Liver (tissue), 9 donors: Measurements from ENCODE around the gene LEMD3. TPM values are rescaled to one million over a fixed set of nuclear protein-coding genes. Genes with fewer than 3 reads are reported as not detected.

ENCODE experiments used
- DNase-seq: peaks from one replicate; pipeline ENCODE4 v3.0.0-alpha.2; 2017; ENCODE audit warnings: low spot score
- H3K27ac ChIP-seq, 2 donors: one replicate each; pipeline ENCODE4 v1.7.0; 2013; ENCODE audit warnings: inconsistent platforms in 2 of 2, low read length in 2 of 2, control low read depth in 1 of 2, low read depth in 1 of 2, mild to moderate bottlenecking in 1 of 2
- H3K27me3 ChIP-seq, 4 donors: one replicate each; pipeline versions ENCODE4 v1.6.1 to v1.7.0; 2013; ENCODE audit warnings: low read length in 3 of 4, inconsistent platforms in 1 of 4, mild to moderate bottlenecking in 1 of 4, moderate library complexity in 1 of 4; ENCODE audit not compliant: control insufficient read depth in 4 of 4, insufficient read depth in 4 of 4
- H3K36me3 ChIP-seq, 4 donors: one replicate each; pipeline versions ENCODE4 v1.6.1 to v1.7.0; 2013; ENCODE audit warnings: low read length in 3 of 4, mild to moderate bottlenecking in 3 of 4, low read depth in 1 of 4, moderate library complexity in 1 of 4; ENCODE audit not compliant: control insufficient read depth in 4 of 4, insufficient read depth in 3 of 4
- H3K4me1 ChIP-seq, 4 donors: one replicate each; pipeline versions ENCODE4 v1.6.1 to v1.7.0; 2013; ENCODE audit warnings: low read length in 3 of 4, mild to moderate bottlenecking in 3 of 4, moderate library complexity in 1 of 4; ENCODE audit not compliant: control insufficient read depth in 4 of 4, insufficient read depth in 4 of 4
- H3K4me3 ChIP-seq, 3 donors: one replicate each; pipeline versions ENCODE4 v1.6.1 to v1.7.0; 2013; ENCODE audit warnings: low read length in 3 of 3, control low read depth in 1 of 3, low read depth in 1 of 3, mild to moderate bottlenecking in 1 of 3
- H3K9ac ChIP-seq, 2 donors: one replicate each; pipeline ENCODE4 v1.7.0; 2013; ENCODE audit warnings: low read length in 2 of 2, mild to moderate bottlenecking in 2 of 2, moderate library complexity in 2 of 2, control low read depth in 1 of 2, low read depth in 1 of 2
- H3K9me3 ChIP-seq, 4 donors: one replicate each; pipeline versions ENCODE4 v1.6.1 to v1.7.0; 2013; ENCODE audit warnings: low read length in 3 of 4; ENCODE audit not compliant: control insufficient read depth in 4 of 4
- EGR1 ChIP-seq, 2 donors: IDR thresholded peaks; 2 replicates each; pipeline ENCODE4 v1.6.1; 2016 to 2018; ENCODE audit warnings: antibody characterized with exemption in 2 of 2, low read depth in 2 of 2
- FOXA1 ChIP-seq: IDR thresholded peaks from 2 replicates; pipeline ENCODE4 v1.6.1; 2016; ENCODE audit warnings: antibody characterized with exemption
- FOXA2 ChIP-seq: IDR thresholded peaks from 2 replicates; pipeline ENCODE4 v1.6.1; 2016; ENCODE audit warnings: antibody characterized with exemption
- GABPA ChIP-seq, 2 donors: IDR thresholded peaks in 1 of 2; conservative IDR thresholded peaks in 1 of 2; 2 replicates each; pipeline ENCODE4 v1.6.1; 2016; ENCODE audit warnings: antibody characterized with exemption in 2 of 2, mild to moderate bottlenecking in 1 of 2, moderate library complexity in 1 of 2
- HNF4A ChIP-seq, 2 donors: conservative IDR thresholded peaks; 2 replicates each; pipeline ENCODE4 v1.6.1; 2016; ENCODE audit warnings: antibody characterized with exemption in 2 of 2, mild to moderate bottlenecking in 2 of 2
- HNF4G ChIP-seq: IDR thresholded peaks from 2 replicates; pipeline ENCODE4 v1.6.1; 2016; ENCODE audit warnings: antibody characterized with exemption
- JUND ChIP-seq, 2 donors: IDR thresholded peaks; 2 replicates each; pipeline ENCODE4 v1.6.1; 2016; ENCODE audit warnings: antibody characterized with exemption in 2 of 2
- NR2F2 ChIP-seq: IDR thresholded peaks from 2 replicates; pipeline ENCODE4 v1.6.1; 2016; ENCODE audit warnings: antibody characterized with exemption
- RAD21 ChIP-seq, 2 donors: IDR thresholded peaks; 2 replicates each; pipeline ENCODE4 v1.6.1; 2016; ENCODE audit warnings: antibody characterized with exemption in 2 of 2, mild to moderate bottlenecking in 2 of 2
- RXRA ChIP-seq, 2 donors: IDR thresholded peaks; 2 replicates each; pipeline ENCODE4 v1.6.1; 2017 to 2018; ENCODE audit warnings: antibody characterized with exemption in 2 of 2, mild to moderate bottlenecking in 1 of 2
- SP1 ChIP-seq: IDR thresholded peaks from 2 replicates; pipeline ENCODE4 v1.6.1; 2018; ENCODE audit warnings: antibody characterized with exemption, mild to moderate bottlenecking
- TAF1 ChIP-seq: conservative IDR thresholded peaks from 2 replicates; pipeline ENCODE4 v1.6.1; 2016; ENCODE audit warnings: antibody characterized with exemption, mild to moderate bottlenecking
- YY1 ChIP-seq: IDR thresholded peaks from 2 replicates; pipeline ENCODE4 v1.6.1; 2016; ENCODE audit warnings: antibody characterized with exemption, mild to moderate bottlenecking
- WGBS: extraction: QIAGEN DNeasy Blood & Tissue Kit; methylation state at CpG from one replicate; pipeline ENCODE4 v1.1.7; 2013; 5-methylcytosine and 5-hydroxymethylcytosine counted together
- polyA plus RNA-seq, 2 donors: library from polyadenylated mRNA; stranded (reverse) in 1 of 2; unstranded in 1 of 2; fragments of 200-250 nt in 1 of 2; fragments of >200 nt in 1 of 2; fragmentation: Nextera tagmentation in 1 of 2; extraction: Ambion mirVana in 1 of 2; gene quantifications; one replicate each; pipeline versions ENCODE4 v1.2.1 to v1.2.3, GENCODE V29; 2013 to 2015
- total RNA-seq, 2 donors: library from RNA; depleted of rRNA; stranded (reverse); fragments of >200 nt; gene quantifications; one replicate each; pipeline ENCODE4 v1.2.3, GENCODE V29; 2014
- TF ChIP-seq, protein P1 (sequence below): fragments of 150-350 bp; IDR thresholded peaks from 2 replicates; pipeline ENCODE4 v1.5.1; 2017; ENCODE audit warnings: improper control_type of control experiment, low read depth, low read length; ENCODE audit not compliant: missing input control
- TF ChIP-seq, protein P2 (sequence below): IDR thresholded peaks from 2 replicates; pipeline ENCODE4 v1.6.1; 2016; ENCODE audit warnings: antibody characterized with exemption
- TF ChIP-seq, protein P3 (sequence below): IDR thresholded peaks from 2 replicates; pipeline ENCODE4 v1.6.1; 2016; ENCODE audit warnings: antibody characterized with exemption
- TF ChIP-seq, protein P4 (sequence below): IDR thresholded peaks from 2 replicates; pipeline ENCODE4 v1.6.1; 2016; ENCODE audit warnings: antibody characterized with exemption, mild to moderate bottlenecking
- TF ChIP-seq, protein P5 (sequence below): IDR thresholded peaks from 2 replicates; pipeline ENCODE4 v1.6.1; 2016; ENCODE audit warnings: antibody characterized with exemption
- donor health status: healthy.
- donor health status: healthy.
- donor health status: healthy.
- donor health status: healthy.
- donor health status: healthy.

Gene LEMD3
- total and polyA plus RNA-seq, 4 donors = 3.5 to 19.5 (median 11.3) TPM

DNA sequence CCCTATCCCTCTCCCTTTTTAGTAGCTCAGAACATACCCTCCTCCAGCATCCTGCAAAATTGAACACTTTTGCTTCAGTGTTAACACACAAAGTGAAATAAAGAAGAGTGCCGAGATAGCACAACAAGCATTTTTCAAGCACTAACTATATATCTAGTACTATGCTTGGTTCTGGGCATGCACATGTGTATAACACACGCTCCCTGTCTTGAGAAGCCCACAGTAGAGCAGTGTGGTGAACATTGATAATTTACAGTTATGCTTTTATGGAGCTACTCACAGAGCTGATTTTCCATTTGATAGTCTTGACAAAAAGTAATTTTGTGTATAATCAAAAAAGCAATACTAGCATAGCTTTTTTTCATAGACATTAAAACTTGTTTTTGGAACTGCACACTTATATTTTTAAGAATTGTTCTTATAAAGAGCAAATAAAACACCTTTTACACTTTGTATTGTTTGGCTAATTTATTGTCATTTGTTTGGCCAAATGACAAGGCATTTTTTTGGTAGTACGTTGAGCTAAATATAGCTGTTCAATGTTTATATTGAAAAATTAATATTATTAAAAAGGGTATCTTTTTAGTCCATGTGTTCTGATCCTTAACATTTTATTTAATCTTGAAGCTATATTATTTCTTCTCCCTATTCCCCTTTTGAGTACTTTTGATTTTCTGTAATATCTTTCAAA is 39.7 kb downstream of the LEMD3 start:
- H3K4me1 ChIP-seq = peaks cover 0 to 4% (median 0%) of the 10 kb centered on the region in 4 donors
- 74% methylated on average over 3 of the region's 3 CpGs for WGBS
- no peaks in the 10 kb centered on the region for H3K9me3 ChIP-seq
- no peak for TF ChIP-seq FOXA2
- TF ChIP-seq JUND (IDR thresholded peaks at IDR 0.05) = no peak
- no peak for TF ChIP-seq NR2F2
- no peak for TF ChIP-seq SP1
- TF ChIP-seq, protein P1, sequence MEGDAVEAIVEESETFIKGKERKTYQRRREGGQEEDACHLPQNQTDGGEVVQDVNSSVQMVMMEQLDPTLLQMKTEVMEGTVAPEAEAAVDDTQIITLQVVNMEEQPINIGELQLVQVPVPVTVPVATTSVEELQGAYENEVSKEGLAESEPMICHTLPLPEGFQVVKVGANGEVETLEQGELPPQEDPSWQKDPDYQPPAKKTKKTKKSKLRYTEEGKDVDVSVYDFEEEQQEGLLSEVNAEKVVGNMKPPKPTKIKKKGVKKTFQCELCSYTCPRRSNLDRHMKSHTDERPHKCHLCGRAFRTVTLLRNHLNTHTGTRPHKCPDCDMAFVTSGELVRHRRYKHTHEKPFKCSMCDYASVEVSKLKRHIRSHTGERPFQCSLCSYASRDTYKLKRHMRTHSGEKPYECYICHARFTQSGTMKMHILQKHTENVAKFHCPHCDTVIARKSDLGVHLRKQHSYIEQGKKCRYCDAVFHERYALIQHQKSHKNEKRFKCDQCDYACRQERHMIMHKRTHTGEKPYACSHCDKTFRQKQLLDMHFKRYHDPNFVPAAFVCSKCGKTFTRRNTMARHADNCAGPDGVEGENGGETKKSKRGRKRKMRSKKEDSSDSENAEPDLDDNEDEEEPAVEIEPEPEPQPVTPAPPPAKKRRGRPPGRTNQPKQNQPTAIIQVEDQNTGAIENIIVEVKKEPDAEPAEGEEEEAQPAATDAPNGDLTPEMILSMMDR = no peak
- TF ChIP-seq TAF1 = no peak
- no peak for TF ChIP-seq GABPA (IDR thresholded peaks at IDR 0.05 in 1 of 2, conservative IDR thresholded peaks at IDR 0.05 in 1 of 2)
- TF ChIP-seq, protein P2, sequence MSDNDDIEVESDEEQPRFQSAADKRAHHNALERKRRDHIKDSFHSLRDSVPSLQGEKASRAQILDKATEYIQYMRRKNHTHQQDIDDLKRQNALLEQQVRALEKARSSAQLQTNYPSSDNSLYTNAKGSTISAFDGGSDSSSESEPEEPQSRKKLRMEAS = no peak
- no peak for TF ChIP-seq FOXA1
- TF ChIP-seq RAD21 (IDR thresholded peaks at IDR 0.05) = no peak
- no peak for TF ChIP-seq EGR1 (IDR thresholded peaks at IDR 0.05; ENCODE audit: low read depth in 2 of 2)
- TF ChIP-seq YY1 = no peak
- TF ChIP-seq, protein P3, sequence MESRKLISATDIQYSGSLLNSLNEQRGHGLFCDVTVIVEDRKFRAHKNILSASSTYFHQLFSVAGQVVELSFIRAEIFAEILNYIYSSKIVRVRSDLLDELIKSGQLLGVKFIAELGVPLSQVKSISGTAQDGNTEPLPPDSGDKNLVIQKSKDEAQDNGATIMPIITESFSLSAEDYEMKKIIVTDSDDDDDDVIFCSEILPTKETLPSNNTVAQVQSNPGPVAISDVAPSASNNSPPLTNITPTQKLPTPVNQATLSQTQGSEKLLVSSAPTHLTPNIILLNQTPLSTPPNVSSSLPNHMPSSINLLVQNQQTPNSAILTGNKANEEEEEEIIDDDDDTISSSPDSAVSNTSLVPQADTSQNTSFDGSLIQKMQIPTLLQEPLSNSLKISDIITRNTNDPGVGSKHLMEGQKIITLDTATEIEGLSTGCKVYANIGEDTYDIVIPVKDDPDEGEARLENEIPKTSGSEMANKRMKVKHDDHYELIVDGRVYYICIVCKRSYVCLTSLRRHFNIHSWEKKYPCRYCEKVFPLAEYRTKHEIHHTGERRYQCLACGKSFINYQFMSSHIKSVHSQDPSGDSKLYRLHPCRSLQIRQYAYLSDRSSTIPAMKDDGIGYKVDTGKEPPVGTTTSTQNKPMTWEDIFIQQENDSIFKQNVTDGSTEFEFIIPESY = no peak
- TF ChIP-seq, protein P4, sequence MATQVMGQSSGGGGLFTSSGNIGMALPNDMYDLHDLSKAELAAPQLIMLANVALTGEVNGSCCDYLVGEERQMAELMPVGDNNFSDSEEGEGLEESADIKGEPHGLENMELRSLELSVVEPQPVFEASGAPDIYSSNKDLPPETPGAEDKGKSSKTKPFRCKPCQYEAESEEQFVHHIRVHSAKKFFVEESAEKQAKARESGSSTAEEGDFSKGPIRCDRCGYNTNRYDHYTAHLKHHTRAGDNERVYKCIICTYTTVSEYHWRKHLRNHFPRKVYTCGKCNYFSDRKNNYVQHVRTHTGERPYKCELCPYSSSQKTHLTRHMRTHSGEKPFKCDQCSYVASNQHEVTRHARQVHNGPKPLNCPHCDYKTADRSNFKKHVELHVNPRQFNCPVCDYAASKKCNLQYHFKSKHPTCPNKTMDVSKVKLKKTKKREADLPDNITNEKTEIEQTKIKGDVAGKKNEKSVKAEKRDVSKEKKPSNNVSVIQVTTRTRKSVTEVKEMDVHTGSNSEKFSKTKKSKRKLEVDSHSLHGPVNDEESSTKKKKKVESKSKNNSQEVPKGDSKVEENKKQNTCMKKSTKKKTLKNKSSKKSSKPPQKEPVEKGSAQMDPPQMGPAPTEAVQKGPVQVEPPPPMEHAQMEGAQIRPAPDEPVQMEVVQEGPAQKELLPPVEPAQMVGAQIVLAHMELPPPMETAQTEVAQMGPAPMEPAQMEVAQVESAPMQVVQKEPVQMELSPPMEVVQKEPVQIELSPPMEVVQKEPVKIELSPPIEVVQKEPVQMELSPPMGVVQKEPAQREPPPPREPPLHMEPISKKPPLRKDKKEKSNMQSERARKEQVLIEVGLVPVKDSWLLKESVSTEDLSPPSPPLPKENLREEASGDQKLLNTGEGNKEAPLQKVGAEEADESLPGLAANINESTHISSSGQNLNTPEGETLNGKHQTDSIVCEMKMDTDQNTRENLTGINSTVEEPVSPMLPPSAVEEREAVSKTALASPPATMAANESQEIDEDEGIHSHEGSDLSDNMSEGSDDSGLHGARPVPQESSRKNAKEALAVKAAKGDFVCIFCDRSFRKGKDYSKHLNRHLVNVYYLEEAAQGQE = no peak
- no peak for TF ChIP-seq RXRA (IDR thresholded peaks at IDR 0.05)
- no peak for TF ChIP-seq HNF4G
- TF ChIP-seq, protein P5, sequence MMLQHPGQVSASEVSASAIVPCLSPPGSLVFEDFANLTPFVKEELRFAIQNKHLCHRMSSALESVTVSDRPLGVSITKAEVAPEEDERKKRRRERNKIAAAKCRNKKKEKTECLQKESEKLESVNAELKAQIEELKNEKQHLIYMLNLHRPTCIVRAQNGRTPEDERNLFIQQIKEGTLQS = no peak
- TF ChIP-seq HNF4A (conservative IDR thresholded peaks at IDR 0.05) = no peak
- DNase-seq = no peak
- H3K9ac ChIP-seq = no peak overlapping the region
- H3K36me3 ChIP-seq = no peaks in the 10 kb centered on the region
- H3K27ac ChIP-seq = no peak overlapping the region
- H3K4me3 ChIP-seq = no peak overlapping the region
- H3K27me3 ChIP-seq = no peaks in the 10 kb centered on the region
